Activated naive CD4-positive, alpha-beta T cell treated with anti-CD3 and anti-CD28 coated beads, Interleukin-2, amount 10 ng/mL, durations not matched to agents 7 days and 5 days (primary cell): ENCODE measurements around the gene STX16.
"Not testable (repeated sequence)": the region's sequence is repeated elsewhere in the genome, so short reads cannot be mapped to it uniquely, and the experiment has no call there.

Experiments used
- CTCF ChIA-PET: fragments of 350-600 bp; sonication (Branson Sonifier 250); formaldehyde crosslinking; loops from one replicate; lab custom pipeline; 2021; ENCODE audit warnings: antibody characterized with exemption; lab: Charles Lee
- DNase-seq: peaks from one replicate; pipeline ENCODE4 v3.0.0-alpha.2; 2020
- H3K27ac Mint-ChIP-seq: one replicate; pipeline ENCODE4 v1.8.0; 2021; ENCODE audit warnings: mild to moderate bottlenecking, moderate library complexity, mixed read lengths
- H3K27me3 Mint-ChIP-seq: one replicate; pipeline ENCODE4 v1.8.0; 2021; ENCODE audit warnings: mild to moderate bottlenecking, mixed read lengths
- H3K36me3 Mint-ChIP-seq: one replicate; pipeline ENCODE4 v1.8.0; 2021; ENCODE audit warnings: mixed read lengths
- H3K4me1 Mint-ChIP-seq: one replicate; pipeline ENCODE4 v1.8.0; 2021; ENCODE audit warnings: mixed read lengths
- H3K4me3 Mint-ChIP-seq: one replicate; pipeline ENCODE4 v1.8.0; 2021; ENCODE audit warnings: mild to moderate bottlenecking, moderate library complexity, mixed read lengths
- H3K9me3 Mint-ChIP-seq: one replicate; pipeline ENCODE4 v1.8.0; 2021; ENCODE audit warnings: mixed read lengths

STX16 gene

DNA sequence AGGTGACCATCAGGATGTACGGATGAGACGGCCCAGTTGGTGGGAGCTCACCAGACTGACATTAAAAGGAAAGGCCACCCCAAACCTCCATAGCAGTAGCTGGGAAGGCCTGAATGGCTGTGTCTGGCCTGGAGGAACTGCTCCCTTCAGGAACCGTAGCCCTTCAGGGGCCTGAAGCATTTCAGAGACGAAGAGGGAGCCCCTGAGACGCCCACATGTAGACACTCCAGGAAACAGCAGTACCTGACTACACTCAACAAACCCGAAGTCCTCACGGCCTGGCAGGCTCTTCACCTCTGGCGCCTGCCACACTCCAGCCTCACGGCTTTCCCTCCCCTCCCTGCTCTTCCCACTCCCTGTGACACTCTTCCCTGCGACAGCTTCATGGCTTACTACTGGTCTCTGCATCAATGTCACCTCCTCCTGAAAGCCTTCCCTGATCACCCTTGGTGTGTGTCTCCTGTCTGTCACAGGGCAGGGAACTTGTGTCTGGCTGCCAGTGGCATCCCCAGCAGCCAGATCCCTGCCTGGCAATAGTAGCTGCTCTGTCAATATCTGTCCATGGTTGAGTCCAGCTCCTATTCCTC lies 14.6 kb upstream of the STX16 start:
- Mint-ChIP-seq H3K9me3 (no peaks in the 10 kb centered on the region), H3K36me3 (no peaks in the 10 kb centered on the region), H3K4me3 (no peak overlapping the region), H3K27ac (no peak overlapping the region), H3K4me1 (peaks cover 13% of the 10 kb centered on the region), H3K27me3 (peaks cover 37% of the 10 kb centered on the region)
- CTCF ChIA-PET, result interaction anchor here (1.2 kb wide), 1 partner anchor 9 kb away, joined by 3 read pairs; no protein-coding TSS in a partner anchor
- no peak for DNase-seq

DNA sequence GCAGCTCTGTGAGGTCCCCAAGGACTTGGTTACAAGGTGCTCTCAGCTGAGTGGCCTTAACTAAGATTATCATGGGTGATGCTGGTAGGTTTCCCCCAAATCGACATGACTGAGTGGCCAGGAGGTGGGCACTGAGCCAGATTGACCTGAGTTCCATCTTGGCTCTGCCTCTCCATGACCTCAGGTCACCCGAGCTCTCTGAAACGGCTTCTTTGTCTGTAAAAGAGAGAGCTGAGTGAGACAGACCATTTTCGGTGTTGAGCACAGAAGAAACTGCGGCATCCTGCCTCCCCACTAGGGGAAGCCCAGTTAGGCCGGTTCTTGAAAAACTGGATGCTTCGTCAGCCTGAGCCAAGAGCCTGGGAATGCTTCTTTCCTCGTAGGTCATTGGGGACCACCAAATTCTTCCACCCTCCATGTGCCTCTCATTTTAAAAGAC lies 14.1 kb upstream of the STX16 start:
- Mint-ChIP-seq H3K27ac (no peak overlapping the region), H3K27me3 (peaks cover 37% of the 10 kb centered on the region), H3K9me3 (no peaks in the 10 kb centered on the region), H3K4me1 (peaks cover 13% of the 10 kb centered on the region), H3K36me3 (no peaks in the 10 kb centered on the region), H3K4me3 (no peak overlapping the region)
- CTCF ChIA-PET, result interaction anchor here (1.2 kb wide), 1 partner anchor 8 kb away, joined by 3 read pairs; no protein-coding TSS in a partner anchor
- DNase-seq, result no peak

GRCh38 chr20:58637466-58638213 lies 13.4 kb upstream of the STX16 start:
- no peak for DNase-seq
- CTCF ChIA-PET, result no interaction called here
- Mint-ChIP-seq H3K27ac (no peak overlapping the region), H3K9me3 (no peaks in the 10 kb centered on the region), H3K4me3 (no peak overlapping the region), H3K27me3 (peaks cover 37% of the 10 kb centered on the region), H3K36me3 (no peaks in the 10 kb centered on the region), H3K4me1 (peaks cover 13% of the 10 kb centered on the region)

GRCh38 chr20:58638467-58639181 lies 12.5 kb upstream of the STX16 start:
- peaks cover 13% of the 10 kb centered on the region for H3K4me1 Mint-ChIP-seq
- no peaks in the 10 kb centered on the region for H3K36me3 Mint-ChIP-seq
- no peak for DNase-seq
- H3K27me3 Mint-ChIP-seq, result peaks cover 37% of the 10 kb centered on the region
- CTCF ChIA-PET, result no interaction called here
- H3K4me3 Mint-ChIP-seq, result no peak overlapping the region
- no peaks in the 10 kb centered on the region for H3K9me3 Mint-ChIP-seq
- H3K27ac Mint-ChIP-seq, result no peak overlapping the region

GRCh38 chr20:58639182-58640146 lies 11.6 kb upstream of the STX16 start:
- H3K27ac Mint-ChIP-seq, result no peak overlapping the region
- H3K4me3 Mint-ChIP-seq, result no peak overlapping the region
- no peak for DNase-seq
- CTCF ChIA-PET, result interaction anchor here (1.3 kb wide), 1 partner anchor 162 kb away, joined by 3 read pairs; no protein-coding TSS in a partner anchor
- no peaks in the 10 kb centered on the region for H3K9me3 Mint-ChIP-seq
- H3K27me3 Mint-ChIP-seq, result peaks cover 37% of the 10 kb centered on the region
- H3K4me1 Mint-ChIP-seq, result peaks cover 6% of the 10 kb centered on the region
- no peaks in the 10 kb centered on the region for H3K36me3 Mint-ChIP-seq

DNA sequence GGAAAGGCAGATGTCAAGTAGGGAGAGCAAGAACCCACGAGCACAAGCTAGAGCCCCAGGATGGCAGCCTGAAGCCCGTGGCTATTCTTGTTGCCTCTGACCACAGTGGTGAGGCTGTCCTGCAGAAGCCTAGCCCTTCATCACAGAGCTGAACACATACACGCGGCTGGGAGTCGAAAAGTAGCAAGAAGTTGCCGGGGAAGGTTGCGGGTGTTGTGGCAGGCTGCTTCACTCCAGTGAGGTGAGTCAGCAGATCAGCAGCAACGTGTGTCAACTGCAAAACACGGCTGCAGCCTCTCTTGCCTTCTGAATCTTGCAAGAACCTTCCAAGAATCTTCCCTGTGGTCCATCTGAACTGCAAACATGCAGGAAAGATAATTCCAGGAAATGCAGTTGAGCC lies 10.6 kb upstream of the STX16 start:
- Mint-ChIP-seq H3K4me1 (no peaks in the 10 kb centered on the region), H3K4me3 (no peak overlapping the region), H3K9me3 (no peaks in the 10 kb centered on the region), H3K27ac (no peak overlapping the region), H3K36me3 (no peaks in the 10 kb centered on the region), H3K27me3 (peaks cover 37% of the 10 kb centered on the region)
- DNase-seq, result no peak
- CTCF ChIA-PET, result interaction anchor here (1.3 kb wide), 1 partner anchor 161 kb away, joined by 3 read pairs; no protein-coding TSS in a partner anchor

DNA sequence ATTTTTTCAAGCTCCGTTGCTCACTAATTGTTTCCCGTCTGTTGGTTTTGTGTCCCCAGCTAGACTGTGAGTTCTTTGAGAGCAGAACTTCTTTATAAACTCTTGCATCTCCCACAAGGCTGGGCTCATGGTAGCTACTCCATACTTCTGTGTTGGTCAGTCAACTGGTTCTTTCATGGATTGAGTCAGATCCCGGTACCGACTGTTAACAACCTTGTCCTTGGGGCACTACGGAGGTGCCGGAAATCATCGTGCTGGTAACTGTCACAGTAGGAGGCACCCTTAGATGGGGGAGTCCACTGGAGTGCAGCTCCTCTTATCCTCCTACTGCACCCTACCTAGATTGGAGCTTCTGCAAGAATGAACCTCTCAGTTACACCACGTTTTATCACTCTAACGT lies 8.6 kb upstream of the STX16 start:
- peaks cover 30% of the 10 kb centered on the region for H3K27me3 Mint-ChIP-seq
- CTCF ChIA-PET, result interaction anchor here (0.9 to 1.5 kb wide), 2 partner anchors 13 to 211 kb away, joined by 3 to 6 read pairs; partner anchors contain the start of gene GNAS
- no peaks in the 10 kb centered on the region for H3K9me3 Mint-ChIP-seq
- no peak overlapping the region for H3K27ac Mint-ChIP-seq
- no peak for DNase-seq
- no peaks in the 10 kb centered on the region for H3K4me1 Mint-ChIP-seq
- no peaks in the 10 kb centered on the region for H3K36me3 Mint-ChIP-seq
- no peak overlapping the region for H3K4me3 Mint-ChIP-seq

DNA sequence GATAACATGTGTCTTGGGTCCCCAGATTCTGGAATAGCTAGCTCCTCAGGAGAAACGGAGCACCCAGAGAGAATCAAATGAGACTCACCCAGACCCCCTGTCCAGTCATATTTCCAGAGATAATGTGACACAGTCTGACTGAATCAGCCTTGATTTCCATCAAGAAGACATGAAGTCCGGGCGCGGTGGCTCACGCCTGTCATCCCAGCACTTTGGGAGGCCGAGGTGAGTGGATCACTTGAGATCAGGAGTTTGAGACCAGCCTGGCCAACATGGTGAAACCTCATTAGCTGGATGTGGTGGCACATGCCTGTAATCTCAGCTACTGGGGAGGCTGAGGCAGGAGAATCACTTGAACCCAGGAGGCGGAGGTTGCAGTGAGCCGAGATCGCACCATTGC lies 8.2 kb upstream of the STX16 start:
- H3K4me3 Mint-ChIP-seq, H3K9me3 Mint-ChIP-seq, H3K4me1 Mint-ChIP-seq, H3K27ac Mint-ChIP-seq, H3K36me3 Mint-ChIP-seq, DNase-seq: not testable (repeated sequence)
- peaks cover 33% of the 10 kb centered on the region for H3K27me3 Mint-ChIP-seq
- CTCF ChIA-PET, result interaction anchor here (1.5 kb wide), 1 partner anchor 210 kb away, joined by 6 read pairs; the partner anchor contains the start of gene GNAS

- CTCF ChIA-PET, result interaction anchor here (0.6 to 2.2 kb wide), 4 partner anchors 9 to 207 kb away, joined by 3 to 16 read pairs (median 3); partner anchors contain the start of gene GNAS
- H3K27me3 Mint-ChIP-seq, result peaks cover 12% of the 10 kb centered on the region
- H3K9me3 Mint-ChIP-seq, result no peaks in the 10 kb centered on the region
- no peak overlapping the region for H3K27ac Mint-ChIP-seq
- no peak overlapping the region for H3K4me3 Mint-ChIP-seq
- no peaks in the 10 kb centered on the region for H3K36me3 Mint-ChIP-seq
- H3K4me1 Mint-ChIP-seq, result peaks cover 10% of the 10 kb centered on the region
- DNase-seq, result no peak
Observed at GRCh38 chr20:58645412-58645968, 5.6 kb upstream of the STX16 start.

DNA sequence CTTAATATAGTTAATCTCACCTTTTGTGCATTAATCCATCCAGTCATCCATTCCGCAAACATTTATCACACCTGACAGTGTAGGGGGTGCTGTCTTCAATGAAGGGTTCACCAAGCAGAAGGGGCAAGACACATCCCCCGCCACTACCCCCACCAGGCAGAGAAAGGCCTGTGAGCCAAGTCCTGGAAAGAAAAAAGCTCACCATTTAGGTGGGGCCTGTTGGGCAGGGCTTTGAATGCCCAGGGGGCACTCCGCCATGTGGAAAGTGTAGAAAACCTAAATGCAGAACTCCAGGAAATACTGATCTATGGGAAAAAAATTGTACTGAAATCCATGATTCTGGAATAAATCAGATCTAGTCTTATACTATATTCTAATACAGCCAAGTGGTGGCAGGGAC lies 4.8 kb upstream of the STX16 start:
- Mint-ChIP-seq H3K27ac (no peak overlapping the region), H3K36me3 (peaks cover 3% of the 10 kb centered on the region), H3K4me1 (peaks cover 10% of the 10 kb centered on the region), H3K9me3 (no peaks in the 10 kb centered on the region), H3K4me3 (no peak overlapping the region), H3K27me3 (peaks cover 6% of the 10 kb centered on the region)
- no peak for DNase-seq
- CTCF ChIA-PET, result interaction anchor here (1.0 to 2.2 kb wide), 7 partner anchors 48 to 227 kb away, joined by 3 to 16 read pairs (median 3); partner anchors contain the start of gene GNAS

DNA sequence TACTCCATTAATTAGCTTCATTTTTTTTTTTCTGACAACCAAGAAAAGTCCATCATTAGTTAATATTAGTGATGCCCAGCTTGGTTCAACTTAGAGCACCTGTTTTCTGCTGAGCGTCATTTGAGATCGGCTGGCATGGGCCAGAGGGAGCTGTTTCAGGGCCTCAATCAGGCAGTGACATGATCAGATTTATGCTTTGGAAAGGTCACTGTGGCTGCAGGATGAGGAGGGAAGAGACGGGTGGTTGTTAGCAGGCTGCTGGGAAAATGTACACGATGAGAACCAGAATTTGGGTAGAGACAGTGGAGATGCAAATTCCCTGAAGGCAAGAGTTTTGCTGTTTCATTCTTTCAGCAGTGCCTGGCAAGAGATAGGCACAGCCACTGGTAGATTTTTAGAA lies 4.4 kb upstream of the STX16 start:
- H3K36me3 Mint-ChIP-seq, result peaks cover 7% of the 10 kb centered on the region
- H3K4me3 Mint-ChIP-seq, result no peak overlapping the region
- DNase-seq, result no peak
- H3K27me3 Mint-ChIP-seq, result peaks cover 6% of the 10 kb centered on the region
- CTCF ChIA-PET, result interaction anchor here (0.9 to 2.2 kb wide), 12 partner anchors 47 to 561 kb away, joined by 3 to 16 read pairs (median 3); partner anchors contain the start of gene GNAS
- no peak overlapping the region for H3K27ac Mint-ChIP-seq
- H3K9me3 Mint-ChIP-seq, result no peaks in the 10 kb centered on the region
- H3K4me1 Mint-ChIP-seq, result peaks cover 10% of the 10 kb centered on the region

DNA sequence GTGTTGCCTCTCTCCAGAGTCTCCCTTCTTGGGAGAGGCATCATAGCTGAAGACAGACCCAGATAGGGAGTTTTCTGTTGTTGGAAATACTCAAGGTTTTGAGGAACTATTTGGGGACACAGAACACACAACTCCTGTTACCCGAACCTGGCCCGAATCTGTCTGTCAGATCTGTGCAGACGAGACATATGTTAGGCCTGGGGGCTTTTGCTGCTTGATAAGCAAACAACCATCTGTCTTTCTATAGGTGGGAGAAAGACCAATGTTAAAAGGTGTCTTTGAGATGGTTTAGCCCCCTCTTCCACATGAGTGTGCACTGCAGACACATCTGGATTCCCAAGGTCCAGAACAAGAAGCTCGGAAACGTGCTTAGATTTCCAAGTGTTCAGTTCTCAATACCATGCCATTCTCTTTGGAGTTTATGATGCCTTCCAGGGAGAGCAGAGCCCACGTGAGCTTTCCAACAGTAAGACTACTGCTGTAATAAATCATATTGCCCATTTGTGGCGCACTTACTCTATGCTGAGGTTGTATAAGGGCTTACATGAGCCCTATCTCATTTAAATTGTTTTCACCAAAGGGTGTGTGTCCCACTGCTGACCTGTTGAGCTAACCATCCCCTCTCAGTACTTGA lies 3.8 kb upstream of the STX16 start:
- Mint-ChIP-seq H3K4me1 (peaks cover 10% of the 10 kb centered on the region), H3K27ac (no peak overlapping the region), H3K27me3 (peaks cover 6% of the 10 kb centered on the region), H3K4me3 (no peak overlapping the region), H3K9me3 (no peaks in the 10 kb centered on the region), H3K36me3 (peaks cover 12% of the 10 kb centered on the region)
- CTCF ChIA-PET, result interaction anchor here (0.6 to 2.2 kb wide), 21 partner anchors 12 to 849 kb away, joined by 3 to 16 read pairs (median 3); partner anchors contain the start of gene GNAS
- DNase-seq, result no peak
